ENCODE data around the gene ISCU. TPM values are rescaled to one million over a fixed set of nuclear protein-coding genes. Genes with fewer than 3 reads are reported as not detected.

The ISCU gene
- polyA plus RNA-seq, 1 donor (not counting 4 experiments of a cell fraction or from before 2014, with no cell fraction given): 106 TPM

DNA sequence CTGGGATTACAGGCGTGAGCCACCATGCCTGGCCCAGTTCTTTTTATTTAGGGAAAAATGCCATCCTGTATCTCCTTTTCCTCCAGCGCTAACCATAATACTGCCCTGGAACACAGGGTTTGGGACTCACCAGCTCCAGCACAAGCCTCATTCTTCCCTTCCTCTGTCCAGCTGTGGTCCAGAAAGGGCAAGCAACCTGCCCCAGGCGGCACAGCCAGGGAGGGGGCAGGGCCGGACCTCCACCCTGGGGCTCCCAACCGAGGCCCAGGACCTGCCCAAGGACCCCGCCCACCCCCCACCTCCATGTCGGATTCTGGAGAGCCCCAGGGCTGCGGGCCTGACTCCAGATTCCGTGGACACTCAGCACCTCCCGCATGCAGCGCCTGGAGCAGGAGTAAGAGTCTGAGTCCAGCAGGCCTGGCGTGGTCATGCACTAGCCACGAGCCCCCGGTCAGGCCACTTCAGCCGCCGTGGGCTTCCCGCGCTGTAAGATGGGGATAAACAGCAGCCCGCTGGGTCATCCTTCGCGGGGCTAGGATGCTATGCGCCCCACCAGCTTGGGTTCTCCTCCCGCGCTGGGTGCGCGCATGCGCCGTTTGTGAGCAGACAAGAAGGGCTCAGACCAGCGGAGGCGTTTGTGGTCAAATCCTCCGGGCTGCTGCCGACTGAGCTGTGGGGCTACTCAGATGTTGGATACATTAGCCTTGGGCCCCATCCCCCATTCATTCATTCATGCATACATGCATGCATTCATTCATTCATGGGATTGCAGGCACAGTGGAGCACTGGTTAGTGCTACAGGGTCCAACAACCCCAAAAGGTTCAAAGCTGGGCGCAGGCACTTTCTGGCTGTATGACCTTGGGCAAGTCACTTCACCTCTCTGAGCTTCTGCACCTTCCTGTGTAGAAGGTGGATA is 19.2 kb downstream of the ISCU start:
- dilution Hi-C loops (cut with MboI; ENCODE audit: extremely low pct_ligation_motif_present, low sequenced_read_pairs): no loop called here

GRCh38 chr12:108582509-108582908 is 20.1 kb downstream of the ISCU start:
- H3K4me2 ChIP-seq (ENCODE audit: control insufficient read depth, extremely low read depth, insufficient read depth, low read depth, low read length): no peak overlapping the region
- DNase-seq (ENCODE audit: low read depth, low spot score) (no peak), FAIRE-seq (no peak)
- no peaks in the 10 kb centered on the region for H3K9me1 ChIP-seq (ENCODE audit: control insufficient read depth, extremely low read depth, insufficient read depth, low read length)
- dilution Hi-C loops (cut with MboI; ENCODE audit: extremely low pct_ligation_motif_present, low sequenced_read_pairs): no loop called here
- H4K20me1 ChIP-seq (ENCODE audit: control insufficient read depth, extremely low read depth, insufficient read depth, low read length): no peaks in the 10 kb centered on the region
- H2AFZ ChIP-seq (ENCODE audit: control insufficient read depth, low read length): no peak overlapping the region
- no peaks in the 10 kb centered on the region for H3K4me1 ChIP-seq (ENCODE audit: control insufficient read depth, extremely low read depth, insufficient read depth, low read length)
- H3K27me3 ChIP-seq (ENCODE audit: control insufficient read depth, extremely low read depth, insufficient read depth, low read length): peaks cover 5% of the 10 kb centered on the region
- TF ChIP-seq CTCF (optimal IDR thresholded peaks at IDR 0.05 in 1 of 3, IDR thresholded peaks at IDR 0.05 in 1 of 3, conservative IDR thresholded peaks at IDR 0.05 in 1 of 3; ENCODE audit: extremely low read depth in 1 of 3, insufficient read depth in 2 of 3, low read length in 3 of 3) (no peak), EZH2 (IDR thresholded peaks at IDR 0.05; ENCODE audit: low read length) (no peak)
- no peaks in the 10 kb centered on the region for H3K9me3 ChIP-seq (ENCODE audit: control insufficient read depth, low read depth, low read length)
- no peak overlapping the region for H3K27ac ChIP-seq (ENCODE audit: control insufficient read depth, insufficient read depth, low read length)
- H3K79me2 ChIP-seq (ENCODE audit: control insufficient read depth, insufficient read depth, low read length): no peaks in the 10 kb centered on the region
- no peaks in the 10 kb centered on the region for H3K36me3 ChIP-seq (ENCODE audit: control insufficient read depth in 2 of 2, extremely low read depth in 1 of 2, insufficient read depth in 2 of 2, low read length in 2 of 2)
- H3K4me3 ChIP-seq (ENCODE audit: control insufficient read depth in 2 of 3, extremely low read depth in 1 of 3, insufficient read depth in 2 of 3, low read depth in 1 of 3, low read length in 3 of 3): no peak overlapping the region
- H3K9ac ChIP-seq (ENCODE audit: control insufficient read depth, extremely low read depth, insufficient read depth, low read length): no peak overlapping the region

More for the DNA sequence above, 19.2 kb downstream of the ISCU start:
- Histone ChIP-seq H3K9me3 (ENCODE audit: control insufficient read depth, low read depth, low read length) (no peaks in the 10 kb centered on the region), H2AFZ (ENCODE audit: control insufficient read depth, low read length) (no peak overlapping the region), H3K79me2 (ENCODE audit: control insufficient read depth, insufficient read depth, low read length) (no peaks in the 10 kb centered on the region), H3K27me3 (ENCODE audit: control insufficient read depth, extremely low read depth, insufficient read depth, low read length) (peaks cover 5% of the 10 kb centered on the region), H3K36me3 (ENCODE audit: control insufficient read depth in 2 of 2, extremely low read depth in 1 of 2, insufficient read depth in 2 of 2, low read length in 2 of 2) (no peaks in the 10 kb centered on the region), H3K9ac (ENCODE audit: control insufficient read depth, extremely low read depth, insufficient read depth, low read length) (no peak overlapping the region), H3K4me2 (ENCODE audit: control insufficient read depth, extremely low read depth, insufficient read depth, low read depth, low read length) (no peak overlapping the region), H3K9me1 (ENCODE audit: control insufficient read depth, extremely low read depth, insufficient read depth, low read length) (no peaks in the 10 kb centered on the region), H3K27ac (ENCODE audit: control insufficient read depth, insufficient read depth, low read length) (no peak overlapping the region), H4K20me1 (ENCODE audit: control insufficient read depth, extremely low read depth, insufficient read depth, low read length) (no peaks in the 10 kb centered on the region), H3K4me1 (ENCODE audit: control insufficient read depth, extremely low read depth, insufficient read depth, low read length) (no peaks in the 10 kb centered on the region), H3K4me3 (ENCODE audit: control insufficient read depth in 2 of 3, extremely low read depth in 1 of 3, insufficient read depth in 2 of 3, low read depth in 1 of 3, low read length in 3 of 3) (no peak overlapping the region)
- DNase-seq (ENCODE audit: low read depth, low spot score) (no peak), FAIRE-seq (no peak)
- TF ChIP-seq EZH2 (IDR thresholded peaks at IDR 0.05; ENCODE audit: low read length) (no peak), CTCF (optimal IDR thresholded peaks at IDR 0.05 in 1 of 3, IDR thresholded peaks at IDR 0.05 in 1 of 3, conservative IDR thresholded peaks at IDR 0.05 in 1 of 3; ENCODE audit: extremely low read depth in 1 of 3, insufficient read depth in 2 of 3, low read length in 3 of 3) (no peak)

Measured in keratinocyte (primary cell).